ENCODE measurements around the gene CAMTA1.

CAMTA1 gene

DNA sequence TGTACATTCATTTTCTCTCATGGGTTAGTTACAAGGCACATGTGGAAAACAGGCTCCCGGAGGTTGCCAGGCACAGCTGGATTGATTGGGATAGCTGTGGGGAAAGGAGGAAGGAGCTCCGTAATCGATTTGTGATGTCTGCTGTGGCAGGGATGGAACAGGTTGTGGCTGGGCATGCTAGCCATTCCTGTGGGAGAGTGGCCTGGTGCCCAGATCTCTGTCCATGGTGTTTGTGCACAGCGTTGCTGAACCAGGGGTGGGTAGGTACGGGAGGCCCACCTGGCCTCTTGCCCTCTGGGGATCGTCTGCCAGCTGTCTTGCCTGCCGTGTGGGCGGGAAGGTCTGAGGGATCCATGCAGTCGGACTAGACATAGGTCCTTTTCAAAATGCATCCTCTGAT is 683.0 kb downstream of the CAMTA1 start:
- Histone ChIP-seq H3K36me3 (replicated peaks; ENCODE audit: insufficient read depth, low read length) (no peaks in the 10 kb centered on the region), H2AFZ (ENCODE audit: low read length) (no peak overlapping the region), H3K79me2 (ENCODE audit: low read length) (no peaks in the 10 kb centered on the region), H3K4me1 (ENCODE audit: low read length) (no peaks in the 10 kb centered on the region), H3K9ac (ENCODE audit: low read length) (no peak overlapping the region), H3K9me3 (replicated peaks; ENCODE audit: insufficient read depth, low read length) (no peaks in the 10 kb centered on the region), H3K4me2 (ENCODE audit: low read depth, low read length) (no peak overlapping the region), H3F3A (ENCODE audit: insufficient read depth, low read length) (no peaks in the 10 kb centered on the region), H4K20me1 (ENCODE audit: insufficient read depth, low read length) (no peaks in the 10 kb centered on the region), H3K27me3 (replicated peaks; ENCODE audit: insufficient read depth, low read length) (peaks cover 100% of the 10 kb centered on the region), H3K4me3 (ENCODE audit: low read length) (no peak overlapping the region), H3K9me2 (replicated peaks; ENCODE audit: insufficient read depth, low read length) (no peaks in the 10 kb centered on the region), H3K27ac (ENCODE audit: low read length) (no peak overlapping the region)
- DNase-seq, result no peak
- TF ChIP-seq EZH2 (optimal IDR thresholded peaks at IDR 0.05; ENCODE audit: low read depth, low read length), result no peak
- TF ChIP-seq, protein P1, sequence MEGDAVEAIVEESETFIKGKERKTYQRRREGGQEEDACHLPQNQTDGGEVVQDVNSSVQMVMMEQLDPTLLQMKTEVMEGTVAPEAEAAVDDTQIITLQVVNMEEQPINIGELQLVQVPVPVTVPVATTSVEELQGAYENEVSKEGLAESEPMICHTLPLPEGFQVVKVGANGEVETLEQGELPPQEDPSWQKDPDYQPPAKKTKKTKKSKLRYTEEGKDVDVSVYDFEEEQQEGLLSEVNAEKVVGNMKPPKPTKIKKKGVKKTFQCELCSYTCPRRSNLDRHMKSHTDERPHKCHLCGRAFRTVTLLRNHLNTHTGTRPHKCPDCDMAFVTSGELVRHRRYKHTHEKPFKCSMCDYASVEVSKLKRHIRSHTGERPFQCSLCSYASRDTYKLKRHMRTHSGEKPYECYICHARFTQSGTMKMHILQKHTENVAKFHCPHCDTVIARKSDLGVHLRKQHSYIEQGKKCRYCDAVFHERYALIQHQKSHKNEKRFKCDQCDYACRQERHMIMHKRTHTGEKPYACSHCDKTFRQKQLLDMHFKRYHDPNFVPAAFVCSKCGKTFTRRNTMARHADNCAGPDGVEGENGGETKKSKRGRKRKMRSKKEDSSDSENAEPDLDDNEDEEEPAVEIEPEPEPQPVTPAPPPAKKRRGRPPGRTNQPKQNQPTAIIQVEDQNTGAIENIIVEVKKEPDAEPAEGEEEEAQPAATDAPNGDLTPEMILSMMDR (IDR thresholded peaks at IDR 0.05; ENCODE audit: low read length), result no peak
- TF ChIP-seq EZH2phosphoT487 (IDR thresholded peaks at IDR 0.05; ENCODE audit: low read length), result no peak

DNA sequence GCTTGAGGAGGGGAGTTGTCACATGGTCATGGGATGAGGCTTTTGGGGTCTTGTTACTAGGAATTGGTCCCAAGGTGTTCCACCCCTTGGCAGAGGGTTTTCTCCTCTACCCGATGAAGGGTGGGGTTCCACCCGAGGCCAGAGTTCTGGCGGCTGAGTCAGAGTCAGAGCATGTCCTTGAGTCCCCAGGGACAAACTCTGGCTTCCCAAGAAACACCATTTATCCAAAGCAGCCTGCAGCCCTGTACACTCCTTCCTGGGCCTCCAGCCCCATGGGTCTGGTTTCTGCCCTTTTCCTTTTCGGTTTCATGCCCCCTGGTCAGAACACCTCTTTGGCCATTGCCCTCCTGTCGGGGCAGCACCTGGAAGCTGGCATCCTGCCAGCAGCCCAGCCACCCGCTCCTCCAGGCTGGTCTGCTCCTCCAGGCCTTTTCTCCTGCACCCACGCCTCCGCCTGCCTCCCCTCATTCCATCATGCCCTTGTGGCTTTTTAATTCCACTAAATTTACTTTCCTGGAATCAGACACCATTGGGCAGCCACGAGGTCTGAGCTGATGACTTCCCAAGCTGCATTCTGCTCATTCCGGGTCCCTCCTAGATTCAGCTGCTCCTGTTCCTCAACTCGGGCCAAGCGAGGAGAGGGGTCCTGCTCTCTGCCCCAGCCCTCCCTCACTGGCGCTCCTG is 684.1 kb downstream of the CAMTA1 start:
- no peaks in the 10 kb centered on the region for H3K79me2 ChIP-seq (ENCODE audit: low read length)
- H3K4me1 ChIP-seq (ENCODE audit: low read length), result no peaks in the 10 kb centered on the region
- DNase-seq, result no peak
- no peak overlapping the region for H3K27ac ChIP-seq (ENCODE audit: low read length)
- TF ChIP-seq, protein P1 (IDR thresholded peaks at IDR 0.05; ENCODE audit: low read length), result no peak
- TF ChIP-seq EZH2phosphoT487 (IDR thresholded peaks at IDR 0.05; ENCODE audit: low read length) (no peak), EZH2 (optimal IDR thresholded peaks at IDR 0.05; ENCODE audit: low read depth, low read length) (no peak)
- H2AFZ ChIP-seq (ENCODE audit: low read length), result no peak overlapping the region
- H3F3A ChIP-seq (ENCODE audit: insufficient read depth, low read length), result no peaks in the 10 kb centered on the region
- no peak overlapping the region for H3K4me2 ChIP-seq (ENCODE audit: low read depth, low read length)
- H4K20me1 ChIP-seq (ENCODE audit: insufficient read depth, low read length), result no peaks in the 10 kb centered on the region
- no peaks in the 10 kb centered on the region for H3K9me3 ChIP-seq (replicated peaks; ENCODE audit: insufficient read depth, low read length)
- H3K36me3 ChIP-seq (replicated peaks; ENCODE audit: insufficient read depth, low read length), result no peaks in the 10 kb centered on the region
- no peak overlapping the region for H3K4me3 ChIP-seq (ENCODE audit: low read length)
- peaks cover 99% of the 10 kb centered on the region for H3K27me3 ChIP-seq (replicated peaks; ENCODE audit: insufficient read depth, low read length)
- H3K9me2 ChIP-seq (replicated peaks; ENCODE audit: insufficient read depth, low read length), result no peaks in the 10 kb centered on the region
- H3K9ac ChIP-seq (ENCODE audit: low read length), result no peak overlapping the region

DNA sequence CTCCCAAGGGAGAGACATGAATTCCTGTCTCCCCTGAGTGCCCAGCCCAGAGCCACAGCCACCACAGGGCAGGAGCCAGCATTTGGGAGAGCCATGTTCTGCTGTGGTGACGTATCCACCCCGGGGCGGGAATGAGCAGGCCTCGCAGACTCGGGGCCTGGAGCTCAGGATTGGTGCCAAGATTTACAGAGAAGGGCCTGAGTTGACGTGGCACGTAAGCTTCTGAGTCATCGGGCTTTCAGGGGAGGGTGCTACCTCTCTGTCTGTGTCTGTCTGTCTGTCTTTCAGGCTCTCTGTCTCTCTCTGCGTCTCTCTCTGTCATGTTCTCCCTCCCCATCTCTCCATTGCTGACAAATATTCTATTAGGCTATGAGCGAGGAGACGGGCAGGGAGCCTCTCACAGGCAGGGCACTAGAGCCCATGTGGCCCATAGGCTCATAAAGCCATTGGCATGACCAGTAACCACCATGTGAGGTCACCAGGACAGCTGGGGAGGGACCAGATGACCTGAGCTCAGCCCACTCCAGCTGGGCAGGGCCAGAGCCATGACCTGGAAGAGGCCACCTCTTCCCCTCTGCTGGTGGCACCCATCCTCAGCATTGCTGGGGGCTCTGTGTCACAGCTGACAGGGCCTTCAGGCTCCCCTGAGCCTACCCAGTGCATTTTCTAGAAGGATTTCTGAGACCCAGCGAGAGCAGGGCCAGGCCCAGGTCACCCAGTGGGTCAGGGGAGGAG is 685.8 kb downstream of the CAMTA1 start:
- H3K9ac ChIP-seq (ENCODE audit: low read length), result no peak overlapping the region
- H2AFZ ChIP-seq (ENCODE audit: low read length), result no peak overlapping the region
- no peaks in the 10 kb centered on the region for H3K4me1 ChIP-seq (ENCODE audit: low read length)
- no peaks in the 10 kb centered on the region for H3K9me3 ChIP-seq (replicated peaks; ENCODE audit: insufficient read depth, low read length)
- peaks cover 99% of the 10 kb centered on the region for H3K27me3 ChIP-seq (replicated peaks; ENCODE audit: insufficient read depth, low read length)
- no peak overlapping the region for H3K4me2 ChIP-seq (ENCODE audit: low read depth, low read length)
- H3K9me2 ChIP-seq (replicated peaks; ENCODE audit: insufficient read depth, low read length), result no peaks in the 10 kb centered on the region
- no peaks in the 10 kb centered on the region for H3K79me2 ChIP-seq (ENCODE audit: low read length)
- no peak for TF ChIP-seq EZH2phosphoT487 (IDR thresholded peaks at IDR 0.05; ENCODE audit: low read length)
- TF ChIP-seq EZH2 (optimal IDR thresholded peaks at IDR 0.05; ENCODE audit: low read depth, low read length), result no peak
- TF ChIP-seq, protein P1 (IDR thresholded peaks at IDR 0.05; ENCODE audit: low read length), result no peak
- H4K20me1 ChIP-seq (ENCODE audit: insufficient read depth, low read length), result no peaks in the 10 kb centered on the region
- H3K36me3 ChIP-seq (replicated peaks; ENCODE audit: insufficient read depth, low read length), result no peaks in the 10 kb centered on the region
- no peaks in the 10 kb centered on the region for H3F3A ChIP-seq (ENCODE audit: insufficient read depth, low read length)
- no peak for DNase-seq
- H3K27ac ChIP-seq (ENCODE audit: low read length), result no peak overlapping the region
- H3K4me3 ChIP-seq (ENCODE audit: low read length), result no peak overlapping the region
